HEK293T (cell line): ENCODE results near the gene AIF1L.

Experiments used
- ELF4 ChIP-seq: fragments of 450-650 bp; IDR thresholded peaks from 2 replicates; pipeline ENCODE4 v1.6.1; 2017; ENCODE audit warnings: antibody characterized with exemption
- SP1 ChIP-seq: fragments of 450-650 bp; IDR thresholded peaks from 2 replicates; pipeline ENCODE4 v1.6.1; 2017
- ZNF384 ChIP-seq: fragments of 450-650 bp; IDR thresholded peaks from 2 replicates; pipeline ENCODE4 v1.6.1; 2016

- TF ChIP-seq ZNF384 (no peak), SP1 (no peak), ELF4 (no peak)
These were observed 39.4 kb upstream of the AIF1L start for GRCh38 chr9:131056781-131057506.
